NCI-H187 (cell line): Measurements from ENCODE around the gene CHST3.

Source experiments
- DNase-seq, 2 experiments: peaks; one replicate each; lab custom pipeline; 2025; lab: John Stamatoyannopoulos, UW

The CHST3 gene

DNA sequence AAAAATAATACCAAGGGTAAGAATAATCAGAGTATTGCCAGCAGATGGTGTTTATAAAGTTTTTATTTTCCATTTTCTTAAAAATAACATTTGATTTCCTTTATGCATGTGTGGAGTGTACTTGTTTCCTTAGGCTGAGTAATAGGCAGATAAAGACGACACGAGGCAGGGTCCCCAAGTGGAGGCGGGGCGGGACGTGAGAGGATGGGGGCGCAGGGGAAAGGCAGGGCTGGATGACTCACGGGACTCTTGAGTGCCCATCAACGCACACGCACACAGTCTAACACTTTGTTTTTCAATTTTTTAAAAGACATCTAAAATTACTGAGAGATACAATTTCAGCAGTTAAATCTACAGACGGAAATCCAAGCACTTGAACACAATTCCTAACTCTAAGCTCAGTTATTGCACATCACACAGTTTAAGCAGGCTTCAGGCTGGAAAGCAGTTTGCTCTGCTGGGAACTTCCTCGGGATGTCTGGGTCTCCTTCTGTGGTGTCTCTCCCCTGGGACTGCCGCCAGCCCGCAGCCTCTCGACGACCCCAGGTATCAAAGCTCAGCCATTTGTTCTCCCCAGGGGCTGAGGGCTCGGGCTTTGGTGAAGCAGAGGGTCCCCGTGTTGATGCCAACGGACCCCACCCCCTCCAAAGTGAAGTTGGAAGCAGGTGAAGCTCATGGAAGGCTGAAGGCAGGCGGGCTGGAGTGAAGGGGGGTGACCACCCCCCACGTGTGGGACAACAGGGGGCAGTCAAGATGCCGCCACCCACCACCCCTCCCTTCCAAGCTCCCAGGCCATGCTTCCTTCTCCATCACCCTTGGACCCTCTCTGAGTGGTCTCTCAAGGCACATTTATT, 95.0 kb downstream of the CHST3 start:
- DNase-seq = no peak

DNA sequence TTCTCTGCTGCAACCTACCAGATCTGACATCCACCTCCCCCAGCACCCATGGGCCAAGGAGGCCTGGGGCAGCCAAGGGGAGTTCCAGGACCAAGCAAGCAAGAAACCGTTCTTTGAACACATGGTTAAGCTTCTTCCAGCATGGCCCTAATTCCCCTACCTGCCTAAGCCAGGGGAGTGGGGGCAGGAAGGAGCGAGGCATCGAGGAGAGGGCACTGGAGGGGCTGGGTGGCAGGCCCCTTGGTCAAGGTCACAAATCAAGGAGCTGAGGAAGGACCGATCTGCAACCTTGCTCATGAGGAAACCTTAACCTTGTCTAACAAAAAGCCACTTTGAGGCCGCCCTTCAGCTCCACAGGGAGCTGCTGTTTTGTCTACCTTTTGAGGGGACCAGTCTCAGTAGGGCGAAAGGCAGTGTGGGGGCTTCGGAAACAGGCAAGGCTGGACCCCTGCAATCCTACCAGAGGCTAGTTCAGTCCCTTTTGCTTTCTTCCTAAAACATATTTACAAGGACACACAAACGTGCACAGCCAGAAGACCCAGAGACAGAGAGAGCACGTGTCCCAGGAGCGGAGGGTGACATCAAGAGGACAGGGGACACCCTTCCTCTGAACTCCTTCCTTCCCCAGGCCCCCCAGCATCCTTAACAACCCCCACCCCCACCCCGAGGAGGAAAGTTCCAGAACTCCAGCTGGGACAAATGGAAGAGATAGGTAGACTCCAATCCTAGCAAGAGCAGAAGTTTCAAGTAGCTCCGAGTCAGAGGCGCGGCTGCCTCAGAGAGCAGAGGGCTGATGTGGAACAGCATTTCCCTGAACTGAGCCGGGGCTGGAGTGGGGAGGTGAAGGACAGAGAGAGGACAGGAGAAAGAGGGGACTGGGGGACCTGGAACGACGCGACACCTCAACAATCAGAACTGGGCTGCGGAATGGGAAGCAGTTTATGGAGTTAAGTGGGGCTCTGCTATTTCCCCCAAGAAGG, 95.9 kb downstream of the CHST3 start:
- no peak for DNase-seq

DNA sequence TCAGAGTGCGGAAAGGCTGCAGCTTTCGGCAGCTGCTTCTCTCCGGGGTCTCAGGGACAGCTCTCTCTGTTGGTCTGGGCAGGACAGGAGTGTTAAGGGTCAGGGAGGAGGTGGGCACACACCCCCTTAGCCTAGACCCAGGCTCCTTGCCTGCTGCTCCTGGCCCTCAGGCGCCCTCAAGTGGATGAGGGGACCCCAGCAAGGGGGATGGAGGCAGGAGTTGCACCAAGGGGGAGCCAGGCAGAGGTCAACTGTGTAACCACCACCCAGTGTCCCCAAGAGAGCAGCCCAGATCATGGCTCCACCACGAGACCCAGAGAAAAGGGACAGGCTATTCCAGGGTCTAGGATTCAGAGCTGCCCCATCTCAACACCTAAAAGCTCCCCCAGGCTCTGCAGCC, 97.3 kb downstream of the CHST3 start:
- DNase-seq = no peak

DNA sequence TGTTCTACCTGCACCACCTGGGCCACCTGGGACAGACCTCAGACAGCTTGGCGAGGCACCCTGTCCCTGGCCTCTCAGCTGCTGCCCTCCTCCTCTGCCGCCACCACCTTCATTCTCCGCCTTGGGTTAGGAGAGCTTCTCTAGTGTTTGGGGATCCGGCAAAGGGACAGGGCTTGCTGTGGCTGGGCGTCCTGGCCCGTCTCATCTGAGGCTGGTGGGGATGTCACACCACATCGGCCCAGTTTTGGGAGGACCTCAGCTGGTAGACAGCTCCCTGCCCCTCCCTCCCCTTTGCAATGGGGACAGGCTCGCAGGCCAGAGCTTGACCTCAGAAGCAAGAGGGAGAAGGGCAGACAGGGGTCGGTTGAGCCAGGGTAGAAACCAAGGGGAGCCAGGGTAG, 97.7 kb downstream of the CHST3 start:
- no peak for DNase-seq

DNA sequence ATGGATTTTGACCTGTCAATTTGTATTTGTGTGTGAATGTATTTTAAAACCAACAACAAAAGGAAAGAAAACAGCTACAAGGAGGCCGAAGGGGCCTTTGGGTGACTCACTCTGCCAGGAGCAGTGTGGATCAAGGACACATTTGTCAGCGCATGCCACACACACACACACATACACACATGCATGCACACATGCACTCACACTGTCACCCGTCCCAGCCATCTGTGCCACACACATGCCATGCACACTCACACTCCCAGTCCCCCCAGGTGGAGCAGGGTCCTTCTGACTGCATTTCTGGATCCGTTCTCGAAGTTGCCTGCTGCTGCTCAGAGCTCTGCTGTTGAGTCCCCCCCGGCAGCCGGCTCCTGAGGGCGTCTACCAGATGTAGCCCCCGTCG, 98.2 kb downstream of the CHST3 start:
- DNase-seq = no peak
